Measurements from ENCODE around the gene TAOK2. TPM values are rescaled to one million over a fixed set of nuclear protein-coding genes. Genes with fewer than 3 reads are reported as not detected.
"Not testable (repeated sequence)": the region's sequence is repeated elsewhere in the genome, so short reads cannot be mapped to it uniquely, and the experiment has no call there.

The TAOK2 gene
- total RNA-seq, 1 experiment from 2014 or later, result 21.5 TPM

DNA sequence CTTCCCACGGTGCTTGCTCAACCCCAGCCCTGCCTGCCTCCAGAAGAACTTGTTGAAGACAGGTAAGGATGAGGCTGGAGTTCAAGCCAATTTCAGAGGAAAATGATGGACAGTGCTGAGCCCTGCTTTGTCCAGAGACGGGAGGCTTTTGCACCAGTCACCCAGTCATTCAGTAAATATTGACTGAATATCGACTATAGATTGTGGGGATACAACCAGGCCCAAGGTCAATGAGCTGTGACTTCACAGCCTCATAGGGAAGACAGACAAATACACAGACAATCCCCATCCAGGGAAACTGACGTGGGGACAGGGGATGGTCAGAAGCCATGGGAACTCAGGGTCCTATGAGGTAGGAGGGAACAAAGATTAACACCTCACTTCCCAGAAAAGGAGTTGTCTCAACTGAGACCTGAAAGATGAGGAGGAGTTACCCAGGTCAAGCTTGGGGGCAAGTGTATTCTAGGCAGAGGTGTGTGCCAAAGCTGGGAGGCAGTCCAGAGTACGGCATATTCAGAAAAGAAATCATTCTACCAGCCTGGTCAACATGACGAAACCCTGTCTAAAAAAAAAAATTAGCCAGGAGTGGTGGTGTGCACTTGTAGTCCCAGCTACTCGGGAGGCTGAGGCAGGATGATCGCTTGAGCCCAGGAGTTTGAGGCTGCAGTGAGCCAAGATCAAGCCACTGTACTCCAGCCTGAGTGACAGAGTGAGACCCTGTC, 43.0 kb downstream of the TAOK2 start:
- H3K4me3 ChIP-seq (ENCODE audit: low read length), result no peak overlapping the region
- H3K9ac ChIP-seq (ENCODE audit: low read length), result no peak overlapping the region
- H3K27ac ChIP-seq (ENCODE audit: low read length), result no peak overlapping the region
- no peak overlapping the region for H3K4me2 ChIP-seq (ENCODE audit: low read depth, low read length, poor library complexity, severe bottlenecking)
- no peaks in the 10 kb centered on the region for H3K79me2 ChIP-seq (ENCODE audit: low read length)
- no peaks in the 10 kb centered on the region for H3K9me3 ChIP-seq (ENCODE audit: low read length)
- H3K4me1 ChIP-seq (ENCODE audit: low read length), result peaks cover 5% of the 10 kb centered on the region
- H3K36me3 ChIP-seq (ENCODE audit: insufficient read depth, low read length), result no peaks in the 10 kb centered on the region
- H4K20me1 ChIP-seq (ENCODE audit: insufficient read depth, low read depth, low read length), result no peaks in the 10 kb centered on the region
- no peaks in the 10 kb centered on the region for H3K9me2 ChIP-seq (replicated peaks; ENCODE audit: insufficient read depth, low read length)
- H3K27me3 ChIP-seq (ENCODE audit: low read length), result no peaks in the 10 kb centered on the region
- no peak for DNase-seq
- H2AFZ ChIP-seq (ENCODE audit: low read length), result no peak overlapping the region

DNA sequence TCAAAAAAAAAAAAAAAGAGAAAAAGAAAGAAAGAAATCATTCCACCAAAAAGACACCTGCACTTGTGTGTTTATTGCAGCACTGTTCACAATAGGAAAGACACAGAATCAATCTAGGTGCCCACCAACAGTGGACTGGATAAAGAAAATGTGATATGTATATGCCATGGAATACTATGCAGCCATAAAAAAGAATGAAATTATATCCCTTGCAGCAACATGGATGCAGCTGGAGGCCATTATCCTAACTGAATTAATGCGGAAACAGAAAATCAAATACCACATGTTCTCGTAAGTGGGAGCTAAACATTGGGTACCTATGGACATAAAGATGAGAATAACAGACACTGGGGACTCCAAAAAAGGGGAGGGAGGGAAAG, 43.6 kb downstream of the TAOK2 start:
- no peak for DNase-seq
- no peak overlapping the region for H3K4me2 ChIP-seq (ENCODE audit: low read depth, low read length, poor library complexity, severe bottlenecking)
- H3K79me2 ChIP-seq (ENCODE audit: low read length), result no peaks in the 10 kb centered on the region
- H3K9me2 ChIP-seq (replicated peaks; ENCODE audit: insufficient read depth, low read length), result no peaks in the 10 kb centered on the region
- H3K4me3 ChIP-seq (ENCODE audit: low read length), result no peak overlapping the region
- no peaks in the 10 kb centered on the region for H3K9me3 ChIP-seq (ENCODE audit: low read length)
- no peaks in the 10 kb centered on the region for H4K20me1 ChIP-seq (ENCODE audit: insufficient read depth, low read depth, low read length)
- no peak overlapping the region for H2AFZ ChIP-seq (ENCODE audit: low read length)
- no peak overlapping the region for H3K27ac ChIP-seq (ENCODE audit: low read length)
- H3K9ac ChIP-seq (ENCODE audit: low read length), result no peak overlapping the region
- no peaks in the 10 kb centered on the region for H3K27me3 ChIP-seq (ENCODE audit: low read length)
- no peaks in the 10 kb centered on the region for H3K36me3 ChIP-seq (ENCODE audit: insufficient read depth, low read length)
- H3K4me1 ChIP-seq (ENCODE audit: low read length), result peaks cover 5% of the 10 kb centered on the region

- not testable (repeated sequence) for H2AFZ ChIP-seq (ENCODE audit: low read length); H3K4me3 ChIP-seq (ENCODE audit: low read length); H3K4me2 ChIP-seq (ENCODE audit: low read depth, low read length, poor library complexity, severe bottlenecking); H3K9me2 ChIP-seq (replicated peaks; ENCODE audit: insufficient read depth, low read length); H3K27ac ChIP-seq (ENCODE audit: low read length); H3K9me3 ChIP-seq (ENCODE audit: low read length); DNase-seq; H4K20me1 ChIP-seq (ENCODE audit: insufficient read depth, low read depth, low read length); H3K9ac ChIP-seq (ENCODE audit: low read length); H3K4me1 ChIP-seq (ENCODE audit: low read length); H3K36me3 ChIP-seq (ENCODE audit: insufficient read depth, low read length); H3K79me2 ChIP-seq (ENCODE audit: low read length); H3K27me3 ChIP-seq (ENCODE audit: low read length)
Measured at GRCh38 chr16:30017937-30018336, 44.3 kb downstream of the TAOK2 start.

DNA sequence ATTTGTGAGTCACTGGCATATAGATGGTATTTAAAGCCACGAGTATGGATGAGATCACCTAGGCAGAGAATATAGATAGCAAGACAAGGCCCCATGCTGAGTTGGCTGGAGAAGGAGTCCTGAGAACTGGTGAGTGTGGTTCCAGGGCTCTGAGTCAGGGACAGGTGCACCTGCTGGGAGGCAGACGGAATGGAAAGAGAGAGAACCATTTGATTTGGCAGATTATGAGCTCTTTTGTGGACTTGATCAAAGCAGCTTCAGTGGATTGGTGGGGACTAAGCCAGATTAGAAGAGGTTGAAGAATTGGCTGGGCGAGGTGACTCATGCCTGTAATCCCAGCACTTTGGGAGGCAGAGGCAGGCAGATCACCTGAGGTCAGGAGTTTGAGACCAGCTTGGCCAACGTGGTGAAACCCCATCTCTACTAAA, 45.1 kb downstream of the TAOK2 start:
- H3K79me2 ChIP-seq (ENCODE audit: low read length), result no peaks in the 10 kb centered on the region
- no peak for DNase-seq
- no peak overlapping the region for H3K27ac ChIP-seq (ENCODE audit: low read length)

DNA sequence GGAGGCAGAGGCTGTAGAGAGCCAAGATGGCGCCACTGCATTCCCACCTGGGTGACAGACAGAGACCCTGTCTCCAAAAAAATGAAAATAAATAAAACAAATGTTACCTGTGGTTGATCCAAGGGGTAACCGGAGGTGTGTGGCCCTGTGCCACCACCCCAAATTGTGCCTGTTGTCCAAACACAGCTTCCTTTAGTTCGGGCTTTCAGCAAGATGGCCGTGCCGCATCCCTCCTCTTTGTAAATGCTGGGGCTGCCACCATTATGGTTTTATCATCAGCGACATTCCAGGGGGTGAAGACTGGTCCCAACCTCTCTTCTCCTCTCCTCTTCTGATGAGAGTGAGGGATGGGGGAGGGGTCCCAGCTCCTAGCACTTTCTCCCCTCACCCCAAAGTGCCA, 49.2 kb downstream of the TAOK2 start, which contains the start of gene C16orf92:
Gene C16orf92, plus strand, starts transcription at position 312 of the 400 bp plus-strand sequence. CDS start 143 bp downstream, outside the sequence.
- Histone ChIP-seq H4K20me1 (ENCODE audit: insufficient read depth, low read depth, low read length) (no peaks in the 10 kb centered on the region), H3K9me3 (ENCODE audit: low read length) (no peaks in the 10 kb centered on the region), H3K9ac (ENCODE audit: low read length) (no peak within 1 kb of the TSS), H2AFZ (ENCODE audit: low read length) (no peak within 1 kb of the TSS), H3K27ac (ENCODE audit: low read length) (no peak within 1 kb of the TSS), H3K27me3 (ENCODE audit: low read length) (no peaks in the 10 kb centered on the region), H3K4me3 (ENCODE audit: low read length) (no peak within 1 kb of the TSS), H3K79me2 (ENCODE audit: low read length) (no peaks in the 10 kb centered on the region), H3K9me2 (replicated peaks; ENCODE audit: insufficient read depth, low read length) (no peaks in the 10 kb centered on the region), H3K4me1 (ENCODE audit: low read length) (peaks cover 5% of the 10 kb centered on the region), H3K4me2 (ENCODE audit: low read depth, low read length, poor library complexity, severe bottlenecking) (no peak within 1 kb of the TSS), H3K36me3 (ENCODE audit: insufficient read depth, low read length) (no peaks in the 10 kb centered on the region)
- DNase-seq, result no peak

More for the DNA sequence above, 45.1 kb downstream of the TAOK2 start:
- Histone ChIP-seq H3K36me3 (ENCODE audit: insufficient read depth, low read length) (no peaks in the 10 kb centered on the region), H3K9me3 (ENCODE audit: low read length) (no peaks in the 10 kb centered on the region), H3K9ac (ENCODE audit: low read length) (no peak overlapping the region), H2AFZ (ENCODE audit: low read length) (no peak overlapping the region), H3K4me2 (ENCODE audit: low read depth, low read length, poor library complexity, severe bottlenecking) (no peak overlapping the region), H3K27me3 (ENCODE audit: low read length) (no peaks in the 10 kb centered on the region), H4K20me1 (ENCODE audit: insufficient read depth, low read depth, low read length) (no peaks in the 10 kb centered on the region), H3K9me2 (replicated peaks; ENCODE audit: insufficient read depth, low read length) (no peaks in the 10 kb centered on the region), H3K4me1 (ENCODE audit: low read length) (peaks cover 5% of the 10 kb centered on the region), H3K4me3 (ENCODE audit: low read length) (no peak overlapping the region)

DNA sequence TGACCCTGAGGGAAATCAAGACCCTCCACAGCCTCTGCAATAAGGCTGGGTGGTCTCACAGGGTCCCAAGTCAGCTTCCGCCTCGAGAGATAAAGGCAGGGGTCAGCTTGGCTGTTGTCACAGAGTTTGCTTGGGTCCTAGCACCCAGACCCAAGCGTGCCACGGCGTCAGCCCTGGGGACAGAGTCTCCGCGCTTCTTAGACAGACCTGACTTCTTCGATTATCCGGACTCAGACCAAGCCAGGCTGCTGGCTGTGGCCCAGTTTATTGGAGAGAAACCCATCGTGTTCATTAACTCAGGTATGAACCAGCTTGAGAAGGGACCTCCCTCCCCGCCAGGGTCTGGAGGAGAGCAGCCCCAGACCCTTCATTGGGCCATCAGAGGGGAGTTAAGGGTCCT, 49.9 kb downstream of the TAOK2 start:
- Histone ChIP-seq H3K79me2 (ENCODE audit: low read length) (no peaks in the 10 kb centered on the region), H3K9me3 (ENCODE audit: low read length) (no peaks in the 10 kb centered on the region), H3K27ac (ENCODE audit: low read length) (no peak overlapping the region), H3K9ac (ENCODE audit: low read length) (no peak overlapping the region), H3K4me3 (ENCODE audit: low read length) (no peak overlapping the region), H3K36me3 (ENCODE audit: insufficient read depth, low read length) (no peaks in the 10 kb centered on the region), H3K4me1 (ENCODE audit: low read length) (peaks cover 5% of the 10 kb centered on the region), H2AFZ (ENCODE audit: low read length) (no peak overlapping the region), H3K4me2 (ENCODE audit: low read depth, low read length, poor library complexity, severe bottlenecking) (no peak overlapping the region), H3K9me2 (replicated peaks; ENCODE audit: insufficient read depth, low read length) (no peaks in the 10 kb centered on the region), H3K27me3 (ENCODE audit: low read length) (no peaks in the 10 kb centered on the region), H4K20me1 (ENCODE audit: insufficient read depth, low read depth, low read length) (no peaks in the 10 kb centered on the region)
- no peak for DNase-seq

- H3K27me3 ChIP-seq (ENCODE audit: low read length), result no peaks in the 10 kb centered on the region
- DNase-seq, result no peak
Measured at GRCh38 chr16:30024451-30024850, 50.8 kb downstream of the TAOK2 start.

GRCh38 chr16:30025156-30025555, 51.5 kb downstream of the TAOK2 start:
- no peak overlapping the region for H2AFZ ChIP-seq (ENCODE audit: low read length)
- no peak for DNase-seq

More at GRCh38 chr16:30024451-30024850, 50.8 kb downstream of the TAOK2 start:
- H3K4me1 ChIP-seq (ENCODE audit: low read length), result peaks cover 5% of the 10 kb centered on the region
- H4K20me1 ChIP-seq (ENCODE audit: insufficient read depth, low read depth, low read length), result 0 out of 2 replicates have a peak, but pooled peaks cover 3% of the 10 kb centered on the region
- no peaks in the 10 kb centered on the region for H3K9me3 ChIP-seq (ENCODE audit: low read length)
- H3K4me2 ChIP-seq (ENCODE audit: low read depth, low read length, poor library complexity, severe bottlenecking), result no peak overlapping the region
- no peaks in the 10 kb centered on the region for H3K79me2 ChIP-seq (ENCODE audit: low read length)
- H3K4me3 ChIP-seq (ENCODE audit: low read length), result no peak overlapping the region
- H3K36me3 ChIP-seq (ENCODE audit: insufficient read depth, low read length), result no peaks in the 10 kb centered on the region
- no peaks in the 10 kb centered on the region for H3K9me2 ChIP-seq (replicated peaks; ENCODE audit: insufficient read depth, low read length)
- H2AFZ ChIP-seq (ENCODE audit: low read length), result no peak overlapping the region
- H3K27ac ChIP-seq (ENCODE audit: low read length), result no peak overlapping the region
- H3K9ac ChIP-seq (ENCODE audit: low read length), result no peak overlapping the region

More at GRCh38 chr16:30025156-30025555, 51.5 kb downstream of the TAOK2 start:
- Histone ChIP-seq H3K27me3 (ENCODE audit: low read length) (no peaks in the 10 kb centered on the region), H3K27ac (ENCODE audit: low read length) (no peak overlapping the region), H3K79me2 (ENCODE audit: low read length) (no peaks in the 10 kb centered on the region), H3K9ac (ENCODE audit: low read length) (no peak overlapping the region), H4K20me1 (ENCODE audit: insufficient read depth, low read depth, low read length) (0 out of 2 replicates have a peak, but pooled peaks cover 3% of the 10 kb centered on the region), H3K4me3 (ENCODE audit: low read length) (no peak overlapping the region), H3K9me2 (replicated peaks; ENCODE audit: insufficient read depth, low read length) (no peaks in the 10 kb centered on the region), H3K36me3 (ENCODE audit: insufficient read depth, low read length) (no peaks in the 10 kb centered on the region), H3K9me3 (ENCODE audit: low read length) (no peaks in the 10 kb centered on the region), H3K4me2 (ENCODE audit: low read depth, low read length, poor library complexity, severe bottlenecking) (no peak overlapping the region), H3K4me1 (ENCODE audit: low read length) (peaks cover 5% of the 10 kb centered on the region)

Data from Karpas-422 (cell line).